GM12872 (cell line): ENCODE data around the gene JAML.
A peak's percentile ranks its signal among the peaks of the same experiment; 100 is the strongest.

ENCODE experiments used
- TF ChIP-seq, protein P1 (sequence below): IDR thresholded peaks from 3 replicates; pipeline ENCODE4 v1.5.1; 2011; ENCODE audit warnings: low read depth, mild to moderate bottlenecking, low read length, moderate library complexity; ENCODE audit not compliant: insufficient read depth

JAML gene

DNA sequence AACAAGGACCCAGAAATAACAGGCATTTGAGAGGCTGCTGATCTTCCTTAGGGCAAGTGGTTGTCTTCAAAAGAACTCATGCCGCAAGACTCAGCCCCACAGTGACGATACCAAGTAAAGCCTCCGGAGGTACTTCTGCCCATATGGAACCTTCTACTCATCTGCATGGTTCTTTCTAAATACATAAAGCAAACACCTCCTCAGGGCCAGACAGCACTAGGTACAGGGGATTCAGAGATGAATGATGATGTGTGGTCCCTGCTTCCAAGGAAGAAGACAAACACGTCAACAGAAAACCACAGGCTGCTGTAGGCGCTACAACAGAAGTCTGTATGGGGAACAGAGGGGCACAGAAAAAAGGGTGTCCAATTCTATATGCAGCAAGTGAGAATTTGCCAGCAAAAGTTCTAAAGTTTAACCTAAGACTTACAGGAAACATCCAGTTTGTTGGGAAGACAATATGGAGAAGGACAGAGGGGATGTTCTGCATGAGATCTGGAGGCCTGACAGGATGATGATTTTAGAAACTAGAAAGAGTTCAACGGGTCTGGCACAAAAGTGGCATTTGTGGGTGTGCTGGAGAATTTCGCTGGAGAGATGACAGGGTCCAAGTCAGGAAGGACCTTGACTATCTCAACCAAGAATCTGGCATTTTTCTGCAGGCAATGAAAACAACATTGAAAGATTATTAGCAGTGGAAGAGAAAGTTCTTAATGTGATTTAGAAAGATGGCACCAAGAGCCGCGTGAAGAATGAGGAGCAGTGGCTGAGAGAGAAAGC, 23.7 kb downstream of the JAML start:
- TF ChIP-seq, protein P1, sequence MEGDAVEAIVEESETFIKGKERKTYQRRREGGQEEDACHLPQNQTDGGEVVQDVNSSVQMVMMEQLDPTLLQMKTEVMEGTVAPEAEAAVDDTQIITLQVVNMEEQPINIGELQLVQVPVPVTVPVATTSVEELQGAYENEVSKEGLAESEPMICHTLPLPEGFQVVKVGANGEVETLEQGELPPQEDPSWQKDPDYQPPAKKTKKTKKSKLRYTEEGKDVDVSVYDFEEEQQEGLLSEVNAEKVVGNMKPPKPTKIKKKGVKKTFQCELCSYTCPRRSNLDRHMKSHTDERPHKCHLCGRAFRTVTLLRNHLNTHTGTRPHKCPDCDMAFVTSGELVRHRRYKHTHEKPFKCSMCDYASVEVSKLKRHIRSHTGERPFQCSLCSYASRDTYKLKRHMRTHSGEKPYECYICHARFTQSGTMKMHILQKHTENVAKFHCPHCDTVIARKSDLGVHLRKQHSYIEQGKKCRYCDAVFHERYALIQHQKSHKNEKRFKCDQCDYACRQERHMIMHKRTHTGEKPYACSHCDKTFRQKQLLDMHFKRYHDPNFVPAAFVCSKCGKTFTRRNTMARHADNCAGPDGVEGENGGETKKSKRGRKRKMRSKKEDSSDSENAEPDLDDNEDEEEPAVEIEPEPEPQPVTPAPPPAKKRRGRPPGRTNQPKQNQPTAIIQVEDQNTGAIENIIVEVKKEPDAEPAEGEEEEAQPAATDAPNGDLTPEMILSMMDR: no peak

DNA sequence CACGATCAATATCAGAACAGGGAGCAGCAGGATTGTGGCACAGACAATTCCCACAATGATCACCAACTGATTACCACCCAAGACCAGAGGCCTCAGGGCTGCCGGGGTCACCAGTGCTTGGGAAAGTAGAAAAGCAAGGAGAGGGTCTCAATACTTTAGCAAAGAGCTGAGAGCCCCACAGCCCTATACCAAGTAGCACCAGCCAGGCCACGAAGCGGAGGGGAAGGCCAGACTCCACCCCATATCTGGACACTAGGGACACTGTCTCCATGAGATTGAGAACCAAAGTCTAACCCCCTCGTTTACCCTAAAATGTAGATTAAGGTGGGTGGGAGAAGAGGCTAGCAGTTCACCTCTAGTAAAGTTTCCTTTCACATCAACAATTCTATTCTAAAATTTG, 24.3 kb downstream of the JAML start:
- TF ChIP-seq, protein P1: no peak

DNA sequence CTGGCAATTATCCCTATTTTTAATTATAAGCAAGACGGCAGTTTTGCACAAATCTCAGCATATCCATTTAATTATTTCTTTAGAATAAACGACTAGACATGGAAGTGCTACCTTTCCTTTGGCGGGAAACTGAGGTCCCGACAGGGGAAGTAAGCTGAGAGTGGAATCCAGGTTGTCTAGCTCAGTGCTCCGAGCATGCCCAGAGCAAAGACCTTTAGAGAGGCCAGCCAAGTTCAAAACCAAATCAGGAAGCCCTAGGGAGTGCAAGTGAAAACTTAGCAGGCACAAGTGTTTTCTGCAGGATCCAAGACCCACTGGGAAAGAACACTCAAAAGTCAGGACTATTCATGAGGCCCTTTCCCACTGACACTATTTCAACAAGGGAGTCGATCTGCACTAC, 25.7 kb downstream of the JAML start:
- TF ChIP-seq, protein P1: no peak

DNA sequence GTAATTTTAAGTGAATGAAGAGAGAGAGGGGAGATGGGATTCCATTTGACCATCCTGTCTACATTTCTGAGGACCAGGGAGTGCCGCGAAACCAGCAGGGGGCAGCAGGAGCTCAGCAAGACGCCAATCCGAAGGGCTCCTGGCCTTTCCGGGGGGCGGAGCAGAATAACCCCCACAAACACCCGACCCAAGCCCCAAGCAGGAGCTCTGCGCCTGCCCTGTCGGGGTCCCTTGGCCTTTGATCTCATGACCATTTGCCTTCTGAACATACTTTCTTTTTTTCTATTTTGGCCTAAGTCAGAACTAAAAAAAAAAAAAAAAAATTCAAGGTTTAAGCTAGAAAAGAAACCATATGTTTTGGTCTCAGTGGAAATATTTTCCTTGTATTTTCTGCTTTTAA, 26.4 kb downstream of the JAML start:
- TF ChIP-seq, protein P1: peak; percentile 94

DNA sequence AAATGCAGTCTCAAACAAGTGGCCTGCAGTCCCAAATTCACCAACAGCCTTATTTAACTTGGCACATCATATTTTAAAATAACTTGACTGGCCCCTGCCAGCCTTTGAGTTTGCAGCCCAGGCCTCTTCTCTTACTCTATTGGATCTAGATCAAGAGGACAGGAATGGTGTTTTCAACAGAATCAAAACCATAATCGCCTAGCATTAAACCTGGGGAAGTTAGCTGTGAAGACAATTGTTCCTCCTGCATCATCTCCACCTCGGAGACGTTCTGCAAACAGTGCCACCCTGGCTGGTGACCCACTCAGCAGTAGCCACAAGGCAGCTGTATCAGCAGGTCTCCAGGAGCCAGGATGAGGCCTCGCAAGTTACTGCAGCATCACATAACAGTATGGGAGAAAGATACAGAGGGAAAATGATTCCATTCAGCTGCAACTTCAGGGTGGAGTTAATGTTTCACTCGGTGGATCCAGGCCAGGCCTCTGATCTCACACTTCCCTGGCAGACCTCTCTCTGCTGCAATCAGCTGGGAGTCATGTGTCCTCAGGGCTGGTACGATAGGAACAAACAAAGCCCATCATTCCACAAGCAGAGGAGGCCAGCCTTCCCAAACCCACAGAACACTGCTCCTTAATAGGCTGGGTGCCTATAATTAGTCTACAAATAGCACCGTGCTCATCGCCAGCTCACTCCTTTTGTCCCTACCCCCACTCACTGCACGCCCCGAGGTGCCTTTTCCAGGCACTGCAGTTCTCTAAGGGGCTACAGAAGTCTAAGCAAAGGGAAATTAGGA, 29.8 kb downstream of the JAML start:
- TF ChIP-seq, protein P1: no peak

DNA sequence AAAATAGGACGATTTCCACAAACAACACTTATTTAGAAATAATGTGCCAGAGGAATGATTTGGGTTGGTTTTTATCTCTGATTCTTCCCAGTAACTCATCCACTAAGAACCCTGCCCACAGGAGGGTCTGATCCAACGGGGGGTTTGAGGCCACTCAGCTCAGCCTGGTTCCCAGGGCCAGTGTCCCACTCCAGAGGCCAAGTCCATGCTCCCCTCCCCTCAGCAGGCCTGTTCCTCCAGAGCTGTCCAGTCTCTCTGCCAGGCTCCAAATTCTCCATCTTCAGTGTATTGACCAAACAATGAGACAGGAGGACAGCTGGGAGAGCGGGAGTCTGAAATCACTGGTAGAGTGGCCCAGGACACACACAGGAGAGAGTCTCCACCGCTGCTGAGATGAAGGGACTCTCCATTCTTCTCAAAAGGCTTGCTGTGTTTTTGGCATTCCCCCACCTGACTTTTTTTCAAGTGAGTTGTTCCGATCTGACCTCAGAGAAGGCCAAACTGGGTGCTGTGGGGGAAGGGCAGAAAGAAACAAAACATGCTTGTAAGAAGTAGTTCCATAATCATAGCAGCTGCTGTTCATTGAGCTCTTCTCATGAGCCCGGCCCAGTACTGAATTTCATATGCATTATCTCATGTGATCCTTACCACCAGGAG, 30.8 kb downstream of the JAML start:
- TF ChIP-seq, protein P1: no peak
